GM21786 (cell line): ENCODE data around the gene ARHGAP10.
A peak's percentile ranks its signal among the peaks of the same experiment; 100 is the strongest.
"Not testable (repeated sequence)": the region's sequence is repeated elsewhere in the genome, so short reads cannot be mapped to it uniquely, and the experiment has no call there.

Experiments
- ATAC-seq: cut with Tn5 transposase; IDR thresholded peaks from one replicate; pipeline ENCODE4 v1.9.1; 2021; ENCODE audit not compliant: unreplicated experiment

Gene ARHGAP10

DNA sequence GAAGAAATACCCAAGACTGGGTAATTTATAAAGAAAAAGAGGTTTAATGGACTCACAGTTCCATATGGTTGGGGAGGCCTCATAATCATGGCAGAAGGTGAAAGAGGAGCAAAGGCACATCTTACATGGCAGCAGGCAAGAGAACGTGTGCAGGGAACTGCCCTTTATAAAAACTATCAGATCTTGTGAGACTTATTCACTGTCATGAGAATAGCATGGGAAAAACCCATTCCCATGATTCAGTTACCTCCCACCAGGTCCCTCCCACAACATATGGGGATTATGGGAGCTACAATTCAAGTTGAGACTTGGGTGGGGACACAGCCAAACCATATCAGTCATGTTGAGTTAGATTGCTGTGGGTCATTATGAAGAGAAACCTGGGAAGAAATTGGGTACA, 153.3 kb downstream of the ARHGAP10 start:
- ATAC-seq, result not testable (repeated sequence)

DNA sequence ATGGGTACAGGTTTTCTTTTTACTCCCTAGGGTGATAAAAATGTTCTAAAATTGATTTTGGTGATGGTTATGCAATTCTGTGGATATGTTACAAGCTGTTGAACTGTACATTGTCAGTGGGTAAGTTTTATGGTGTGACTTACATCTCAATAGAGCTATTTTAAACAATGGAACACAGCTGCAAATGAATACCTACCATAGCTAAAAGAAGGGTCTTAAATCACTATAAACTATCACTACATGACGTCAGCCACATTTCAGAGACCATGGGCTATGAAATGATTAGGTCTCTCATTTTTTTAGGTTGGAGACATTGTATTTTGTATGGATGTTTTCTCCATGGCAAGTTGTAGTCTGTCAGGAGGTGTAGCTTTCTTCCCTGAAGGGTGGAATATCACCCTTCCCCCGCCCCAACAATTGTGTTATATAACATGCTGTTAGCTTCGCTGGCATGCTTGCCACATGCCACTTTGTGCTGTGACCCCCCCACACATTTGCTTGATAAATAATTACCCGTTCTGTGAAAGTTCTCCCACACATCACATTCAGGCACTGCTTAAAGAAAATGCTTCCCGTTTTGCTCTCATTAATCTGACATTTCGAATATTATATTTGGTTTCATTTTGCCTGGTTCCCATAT, 159.7 kb downstream of the ARHGAP10 start:
- no peak for ATAC-seq

DNA sequence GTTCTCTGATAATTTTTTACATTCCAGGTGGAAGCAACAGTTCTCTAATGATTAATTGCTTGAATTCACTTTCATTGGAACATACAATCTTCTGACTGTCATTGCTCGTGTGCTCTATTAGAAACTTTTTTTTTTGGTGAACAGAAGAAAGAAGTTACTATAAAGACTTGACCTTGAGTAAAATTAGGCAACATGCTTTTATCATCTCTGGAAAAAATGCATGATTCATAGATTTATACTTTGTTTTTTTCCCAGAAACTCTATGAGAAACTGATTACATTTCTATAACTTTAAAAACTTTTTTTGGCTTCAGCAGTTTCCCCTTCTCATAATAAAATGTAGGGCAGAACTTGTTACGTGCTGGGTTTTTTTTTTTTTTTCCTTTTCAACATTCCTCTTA, 167.6 kb downstream of the ARHGAP10 start:
- no peak for ATAC-seq

DNA sequence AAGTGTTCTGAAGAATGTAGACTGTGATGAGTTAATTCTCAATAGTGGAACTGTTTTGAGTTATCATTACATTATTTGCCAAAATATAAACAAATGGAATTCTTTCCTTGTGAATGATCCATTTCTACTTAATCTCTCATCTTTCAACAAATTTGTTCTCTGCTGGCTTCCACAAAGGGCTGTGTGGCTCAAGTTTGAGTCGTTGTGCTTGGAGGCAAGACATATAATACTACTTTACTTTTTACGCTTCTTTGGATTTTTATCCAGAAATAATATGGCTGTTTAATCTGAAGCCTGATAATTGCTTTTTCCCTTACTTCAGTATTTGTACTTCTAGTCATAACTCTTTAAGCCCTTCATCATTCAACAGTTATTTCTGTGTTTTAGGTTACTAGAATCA, 169.5 kb downstream of the ARHGAP10 start:
- no peak for ATAC-seq

DNA sequence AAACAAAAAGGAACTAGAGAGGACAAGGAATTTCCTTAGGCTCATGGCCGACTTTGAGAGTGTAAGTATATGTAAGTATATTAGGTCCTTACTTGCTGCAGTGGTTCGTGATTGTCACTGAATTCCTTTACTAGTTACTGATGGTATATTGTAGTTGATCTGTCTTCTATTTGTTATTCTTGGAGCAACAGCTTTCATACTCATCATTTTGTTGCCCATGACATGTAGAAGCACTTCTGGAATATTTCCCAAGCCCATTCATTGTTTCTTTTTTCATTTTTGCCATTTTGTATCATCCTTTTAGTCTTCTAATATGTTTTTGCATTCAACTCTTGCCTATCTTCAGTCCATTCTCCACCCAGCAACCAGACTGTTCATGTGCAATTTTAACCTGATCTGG, 170.0 kb downstream of the ARHGAP10 start:
- no peak for ATAC-seq

DNA sequence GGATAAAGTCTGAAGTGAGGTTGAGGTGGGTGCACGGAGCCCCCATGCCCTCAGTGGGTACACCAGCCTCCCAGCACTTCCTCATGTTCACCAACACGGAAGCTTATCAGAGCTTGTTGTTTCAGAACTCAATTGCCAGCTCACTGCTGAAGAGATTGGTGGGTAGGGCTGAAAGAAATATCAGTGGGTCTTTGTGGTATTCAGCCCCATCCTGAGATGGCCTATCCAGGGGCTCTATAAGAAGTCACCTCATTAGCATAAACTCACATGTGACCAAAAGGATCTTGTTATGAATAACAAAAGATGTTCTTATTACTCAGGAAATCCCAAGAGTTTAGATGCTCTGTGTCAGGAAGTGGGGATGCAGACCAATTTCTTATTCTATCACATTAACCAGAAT, 177.3 kb downstream of the ARHGAP10 start:
- ATAC-seq, result no peak

DNA sequence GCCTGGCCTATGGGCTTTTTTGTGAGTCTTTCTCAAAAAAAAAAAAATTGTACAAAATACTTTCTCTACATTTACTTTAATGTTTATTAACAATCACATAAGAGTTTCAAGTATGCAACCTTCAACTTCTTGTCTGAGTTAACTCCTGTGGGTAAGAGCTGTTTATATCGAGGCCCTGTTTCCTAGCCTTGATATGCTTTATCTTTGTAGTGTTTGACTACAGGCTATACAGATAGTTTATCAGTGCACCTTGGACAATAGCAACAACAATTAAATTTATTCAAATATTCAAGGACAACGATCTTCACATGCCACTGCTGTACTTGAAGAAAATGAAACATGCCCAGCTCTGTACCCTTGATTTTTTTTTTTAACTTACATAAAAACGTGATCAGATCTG, 178.4 kb downstream of the ARHGAP10 start:
- ATAC-seq, result no peak

DNA sequence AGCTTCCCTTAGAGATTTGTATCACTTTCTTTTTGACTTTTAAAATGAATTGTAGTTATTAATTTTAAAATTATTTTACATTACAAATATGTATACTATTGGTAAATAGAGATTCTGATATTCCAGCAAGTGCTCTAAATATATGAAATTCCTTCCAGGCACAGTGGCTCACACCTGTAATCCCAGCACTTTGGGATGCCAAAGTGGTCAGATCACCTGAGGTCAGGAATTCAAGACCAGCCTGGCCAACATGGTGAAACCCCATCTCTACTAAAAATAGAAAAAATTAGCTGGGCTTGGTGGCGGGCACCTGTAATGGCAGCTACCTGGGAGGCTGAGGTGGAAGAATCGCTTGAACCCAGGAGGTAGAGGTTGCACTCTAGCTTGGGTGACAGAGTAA, 180.2 kb downstream of the ARHGAP10 start:
- ATAC-seq, result not testable (repeated sequence)

DNA sequence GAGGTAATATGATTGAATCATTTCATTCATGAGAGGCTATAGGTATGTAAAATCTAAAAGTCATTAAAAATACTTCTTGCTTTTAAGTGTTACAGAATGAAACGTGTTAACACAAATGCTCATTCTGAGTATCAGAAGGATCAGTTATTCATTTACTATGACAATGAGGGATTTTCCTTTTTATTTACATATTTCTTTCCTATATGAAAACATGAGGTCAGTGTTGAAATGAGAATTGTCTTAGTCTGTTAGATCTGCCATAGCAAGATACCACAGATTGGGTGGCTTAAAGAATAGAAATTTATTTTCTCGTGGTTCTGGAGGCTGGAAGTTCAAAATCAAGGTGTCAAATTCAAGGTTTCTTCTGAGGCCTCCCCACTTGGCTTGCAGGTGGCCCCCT, 181.2 kb downstream of the ARHGAP10 start:
- peak; percentile 54 for ATAC-seq

DNA sequence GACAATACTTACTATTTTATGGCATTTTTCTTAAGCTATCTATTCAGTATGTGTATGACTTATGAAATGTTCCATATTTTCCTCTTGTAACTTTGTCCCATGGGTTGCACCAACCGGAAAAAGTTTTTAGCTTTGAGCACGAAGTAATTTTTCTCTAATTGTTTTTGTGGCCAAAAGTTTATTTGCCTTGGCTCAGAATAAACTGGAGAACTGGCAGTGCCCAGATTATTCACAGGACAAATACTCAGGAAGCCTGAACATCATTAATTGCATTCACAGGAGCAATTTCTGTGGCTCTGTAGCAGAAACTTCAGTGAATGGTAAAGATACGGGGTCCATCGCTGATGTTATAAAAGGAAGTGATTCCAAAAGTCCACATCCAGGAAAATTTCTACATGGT, 184.5 kb downstream of the ARHGAP10 start:
- no peak for ATAC-seq

DNA sequence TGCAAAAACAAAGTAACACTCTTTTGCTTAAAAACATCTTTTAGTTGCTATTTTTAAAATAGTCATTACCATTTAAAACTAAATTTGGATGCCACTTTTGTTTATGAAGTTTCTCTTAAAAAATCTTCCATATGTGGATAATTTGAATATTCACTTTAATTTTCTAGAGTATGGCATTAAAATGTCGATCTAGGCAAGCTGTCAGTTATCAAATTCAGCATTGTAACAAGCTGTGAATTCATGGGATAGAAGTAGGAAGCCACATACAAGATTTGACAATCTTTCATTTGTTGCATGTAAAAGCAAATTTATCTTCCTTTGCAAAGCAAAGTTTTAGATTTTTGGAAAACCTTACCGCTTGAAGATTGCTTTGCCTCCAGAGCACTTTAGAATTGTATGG, 191.5 kb downstream of the ARHGAP10 start:
- ATAC-seq, result no peak

DNA sequence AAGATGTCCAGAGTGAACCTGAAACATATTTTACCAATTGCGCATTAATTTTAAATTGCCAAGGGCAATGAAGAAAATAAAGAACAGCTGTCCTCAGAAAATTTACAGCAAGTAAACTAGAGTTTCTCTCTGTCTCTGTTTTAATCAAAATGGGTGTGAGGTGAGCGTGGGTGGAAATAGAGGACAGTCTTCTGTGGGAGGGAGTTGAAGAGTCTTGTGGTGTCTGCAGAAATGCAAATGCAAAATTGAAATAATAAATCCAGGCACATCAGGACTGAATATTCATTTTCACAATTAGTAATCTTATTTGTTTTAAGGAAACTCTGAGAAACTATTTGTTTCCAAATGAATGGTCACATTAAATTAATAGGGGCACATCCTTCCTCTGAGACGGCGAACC, 192.0 kb downstream of the ARHGAP10 start:
- no peak for ATAC-seq

DNA sequence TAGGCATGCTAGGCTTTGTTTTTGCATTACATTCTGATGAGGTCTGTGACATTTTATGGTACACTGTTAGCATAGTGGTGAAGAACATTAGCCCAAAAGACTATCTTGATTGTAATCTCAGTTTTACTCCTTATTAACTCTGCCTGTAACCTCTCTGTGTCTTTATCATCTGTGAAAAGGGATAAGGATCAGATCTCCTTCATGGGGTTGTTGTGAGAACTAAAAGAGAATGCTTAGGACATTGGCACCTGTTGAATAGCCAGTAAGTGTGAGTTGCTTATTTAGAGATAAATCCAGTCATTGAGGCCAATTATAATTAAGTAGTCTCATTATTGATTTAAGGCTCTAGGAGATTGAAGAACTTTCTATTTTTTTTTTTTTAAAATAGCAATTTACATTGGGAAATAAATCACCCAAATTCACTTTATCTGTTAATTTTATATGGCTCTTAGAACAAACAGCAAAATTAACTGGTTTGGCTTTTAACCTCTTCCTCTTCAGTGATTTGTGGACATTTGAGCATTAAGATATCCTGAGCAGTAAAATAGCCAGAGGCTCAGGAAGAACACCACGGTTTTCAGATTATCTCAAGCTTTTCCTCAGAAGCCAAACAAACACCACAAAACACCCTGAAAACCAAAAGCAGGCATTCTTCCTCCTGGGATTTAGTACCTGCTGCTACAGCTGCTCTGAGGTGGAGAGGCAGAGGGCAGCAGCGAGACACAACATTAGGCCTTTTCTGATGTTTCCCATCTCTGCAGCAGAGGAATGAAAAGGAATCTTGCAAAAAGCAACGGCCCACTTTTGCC, 192.9 kb downstream of the ARHGAP10 start:
- ATAC-seq, result no peak

DNA sequence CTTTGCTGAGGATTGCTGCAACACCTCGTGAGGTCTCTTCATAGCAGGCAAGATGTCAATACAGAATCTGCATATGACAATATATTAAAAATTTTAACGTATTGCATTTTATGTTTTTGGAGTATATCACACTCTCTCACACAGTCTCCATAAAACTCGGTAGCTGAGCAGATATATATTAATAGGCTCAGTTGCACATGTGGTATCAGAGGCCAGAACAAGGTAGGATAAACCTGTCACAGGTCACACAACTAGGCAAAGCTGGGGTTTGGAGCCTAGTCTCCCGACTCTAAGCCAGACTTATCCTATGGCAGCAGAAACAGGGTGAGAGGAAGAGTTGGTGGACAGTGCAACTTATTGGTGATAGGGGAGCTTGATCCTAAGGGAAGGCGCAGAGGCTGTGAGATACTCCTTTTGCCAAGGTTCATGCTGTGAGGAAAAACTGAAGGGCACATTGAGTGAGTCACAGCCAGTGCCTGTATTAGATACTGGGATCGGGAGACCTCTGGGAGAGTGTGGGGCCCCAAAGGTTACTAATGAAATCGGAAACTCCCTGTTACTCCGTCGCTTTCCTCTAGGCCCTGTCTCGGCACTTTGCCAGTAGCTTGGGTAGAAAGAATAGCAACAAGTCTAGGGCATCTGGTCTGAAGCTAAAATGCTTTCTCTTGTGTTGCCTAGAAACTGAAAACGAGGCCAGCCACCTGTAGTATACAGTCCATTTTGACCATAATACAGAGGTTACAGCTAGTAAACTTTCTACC, 195.7 kb downstream of the ARHGAP10 start:
- no peak for ATAC-seq

DNA sequence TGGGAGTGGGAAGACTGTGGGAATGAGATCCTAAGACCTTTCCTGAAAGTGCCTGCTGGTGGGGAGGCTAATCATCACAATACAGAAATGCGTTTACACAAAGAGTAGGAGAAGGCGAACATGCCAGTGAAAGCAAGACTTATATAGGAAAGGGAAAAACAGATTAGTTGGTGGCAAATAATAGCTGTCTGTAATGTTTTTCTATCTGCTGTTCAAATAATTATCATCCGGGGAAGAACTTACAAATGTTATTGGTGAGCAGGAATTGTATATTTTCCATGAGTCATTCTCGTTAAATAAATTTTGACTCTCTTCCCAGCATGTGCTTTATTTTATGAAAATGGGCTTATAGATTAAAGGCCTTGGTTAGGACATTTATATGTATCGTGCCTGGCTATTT, 196.5 kb downstream of the ARHGAP10 start:
- ATAC-seq, result no peak

DNA sequence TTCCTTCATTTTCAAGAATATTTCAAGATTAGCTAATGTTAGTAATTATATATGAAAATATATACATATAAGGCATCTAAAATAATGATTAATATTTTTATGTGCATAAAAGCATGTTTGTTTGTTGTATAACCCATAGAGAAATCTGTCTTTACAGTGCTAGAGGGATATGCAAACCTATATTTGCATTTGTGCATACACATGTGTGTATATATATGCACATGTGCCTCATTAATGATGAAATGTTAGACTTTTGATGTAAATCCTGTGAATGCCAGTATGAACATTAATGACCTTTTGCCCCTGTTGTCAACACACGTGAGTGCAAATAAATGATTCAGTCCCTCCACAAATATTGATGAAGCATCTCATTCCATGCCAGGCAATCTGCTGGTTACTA, 197.9 kb downstream of the ARHGAP10 start:
- no peak for ATAC-seq

DNA sequence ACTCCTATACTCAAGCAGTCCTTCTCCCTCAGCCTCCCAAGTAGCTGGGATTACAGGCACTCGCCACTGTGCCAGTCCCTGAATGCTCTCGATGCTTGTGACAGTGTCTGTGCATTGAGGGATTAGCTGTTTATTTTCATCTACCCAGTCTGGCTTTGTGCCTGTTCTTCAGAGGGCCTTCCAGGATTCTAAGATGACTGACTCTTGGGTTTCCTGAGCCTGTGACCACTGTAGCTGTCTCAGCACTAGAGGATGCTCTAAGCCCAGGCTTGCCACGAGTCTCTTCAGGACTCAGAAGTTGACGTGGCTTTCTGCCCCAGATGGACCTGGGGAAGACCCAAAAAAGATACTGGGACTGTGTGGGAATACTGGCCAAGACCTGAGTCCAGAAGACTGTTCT, 201.4 kb downstream of the ARHGAP10 start:
- ATAC-seq, result no peak

DNA sequence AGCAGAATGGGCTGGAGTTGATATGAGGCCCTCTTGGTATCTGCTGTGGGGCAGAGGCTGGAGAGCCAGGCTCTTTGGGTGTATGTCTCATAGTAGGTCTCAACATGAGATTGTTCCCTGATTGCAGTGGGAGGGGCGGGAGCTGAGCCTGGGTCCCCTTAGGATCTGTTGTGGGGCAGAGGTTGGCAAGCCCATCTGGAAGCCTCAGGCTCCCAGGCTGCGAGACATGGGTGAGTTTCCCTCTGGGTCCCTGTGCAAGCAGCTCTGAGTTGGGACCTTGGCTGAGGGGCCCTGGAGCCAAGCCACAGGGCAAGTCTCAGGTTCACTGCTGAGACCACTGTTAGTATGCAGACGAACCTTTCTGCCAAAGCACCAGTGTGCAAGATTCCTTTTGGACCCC, 201.9 kb downstream of the ARHGAP10 start:
- ATAC-seq, result no peak

DNA sequence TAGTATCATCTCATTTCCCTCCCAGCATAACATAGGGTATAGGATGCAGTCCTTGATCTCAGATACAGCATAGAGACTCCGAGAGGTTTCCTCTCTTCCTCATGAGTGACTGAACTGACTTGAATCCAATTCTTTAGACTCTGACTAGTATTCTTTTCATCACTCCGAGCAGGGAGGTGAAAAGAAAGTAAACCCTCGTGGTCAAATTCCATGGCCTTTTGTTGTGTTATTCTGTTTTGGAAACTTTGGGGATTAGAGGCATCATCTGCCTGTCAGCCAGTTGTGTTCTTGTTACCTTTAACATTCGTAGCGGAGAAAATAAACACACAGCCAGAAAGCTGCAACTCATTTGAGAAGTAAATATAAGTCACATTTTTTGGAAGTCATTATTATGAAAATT, 206.6 kb downstream of the ARHGAP10 start:
- ATAC-seq, result no peak

DNA sequence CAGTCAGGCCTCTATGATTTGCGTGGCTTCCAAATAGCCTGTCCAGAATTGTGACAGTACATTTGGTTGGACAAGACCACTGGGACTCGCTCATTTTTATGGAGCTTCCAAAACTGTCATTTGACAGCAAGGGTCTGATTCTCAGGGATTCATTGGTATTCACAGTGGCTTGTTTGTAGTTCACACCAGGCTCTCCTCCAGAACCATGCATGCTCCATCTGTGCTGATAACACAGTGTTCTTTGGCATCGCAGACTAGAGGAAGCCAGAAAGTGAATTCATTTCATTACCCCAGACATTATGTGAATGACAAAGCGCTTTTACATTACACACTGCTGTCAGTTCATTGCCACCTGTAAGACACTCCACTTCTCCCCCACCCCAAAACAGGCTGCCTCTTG, 208.3 kb downstream of the ARHGAP10 start:
- ATAC-seq, result no peak

DNA sequence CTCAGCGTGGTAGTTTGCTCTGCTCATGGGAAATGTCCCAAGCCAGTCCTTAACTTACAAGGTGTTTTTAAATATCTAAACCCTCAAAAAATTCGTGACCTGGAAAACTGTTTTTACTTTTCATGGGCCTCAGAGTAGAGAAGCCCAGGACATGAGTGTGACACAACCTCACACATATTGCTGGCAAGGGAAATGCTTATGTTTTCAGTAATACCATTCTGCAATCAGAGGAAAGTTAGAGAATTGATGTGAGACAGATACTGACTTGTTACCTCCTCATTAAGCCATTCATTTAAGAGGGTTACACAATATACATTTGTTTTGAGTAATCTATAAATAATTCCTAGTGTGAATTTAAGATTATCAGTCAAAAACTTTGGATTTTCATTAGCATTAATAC, 209.5 kb downstream of the ARHGAP10 start:
- ATAC-seq, result no peak

DNA sequence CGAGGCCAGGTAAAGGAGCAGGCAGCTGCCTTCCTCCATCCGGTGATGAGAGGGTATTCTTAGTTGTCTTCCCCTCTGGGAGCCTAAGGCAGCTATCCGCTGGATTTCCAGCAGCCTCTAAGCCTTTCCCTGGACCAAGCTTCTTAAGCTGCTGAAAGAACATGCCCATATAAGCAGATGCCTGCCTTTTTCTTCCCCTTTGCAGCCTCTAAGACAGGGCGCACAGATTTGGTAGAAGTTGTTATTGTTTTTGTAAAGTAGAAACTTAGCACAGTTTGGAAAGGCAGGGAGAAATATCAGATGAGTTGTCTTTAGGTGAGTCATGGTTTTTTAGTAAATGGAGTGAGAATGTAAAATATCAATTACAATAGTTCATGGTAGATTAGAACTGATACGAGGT, 210.8 kb downstream of the ARHGAP10 start:
- peak; percentile 42 for ATAC-seq
